HUDEP-2 (cell line): Measurements from ENCODE around the gene THSD4.

Source experiments
- DNase-seq, 76 experiments: peaks; one replicate each; lab custom pipeline; 2025; ENCODE audit not compliant: unreplicated experiment in 76 of 76; lab: John Stamatoyannopoulos, UW

The THSD4 gene

DNA sequence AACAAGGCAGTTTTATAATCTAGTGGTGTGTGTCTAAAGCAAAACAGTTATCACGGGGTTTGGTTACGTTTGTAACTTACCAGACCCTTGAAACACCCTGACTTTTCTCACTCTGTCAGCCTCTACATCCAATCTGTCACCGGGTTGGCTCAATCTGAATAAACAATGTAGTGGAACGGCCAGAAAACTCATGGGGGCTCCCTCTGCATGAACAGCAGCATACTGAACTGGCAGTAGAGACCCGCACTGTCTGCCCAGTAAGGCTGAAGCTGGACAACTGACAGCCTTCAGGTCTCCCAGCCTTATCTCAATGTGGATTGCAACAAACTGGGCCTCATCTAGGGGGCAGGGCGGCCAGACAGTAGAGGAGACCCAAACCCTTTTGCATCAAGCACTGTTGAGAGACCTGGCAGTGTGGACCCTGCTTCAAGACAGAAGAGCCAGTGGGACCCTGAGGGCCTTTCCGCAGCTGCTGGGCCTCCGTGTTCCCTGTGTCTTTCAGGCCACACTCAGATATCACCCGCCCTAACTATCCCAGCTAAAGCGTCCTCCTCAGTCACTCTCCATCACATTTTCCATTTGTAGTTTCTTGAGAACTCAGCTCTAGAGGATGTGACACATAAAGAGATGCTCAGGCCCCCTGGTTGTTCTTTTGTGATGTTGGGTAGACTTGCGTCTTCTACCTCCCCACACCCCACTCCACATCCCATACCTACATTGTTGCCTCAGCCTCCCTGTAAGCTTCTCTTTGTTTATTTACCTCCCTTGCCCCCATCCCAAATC lies 513.9 kb downstream of the THSD4 start:
- no peak for DNase-seq

DNA sequence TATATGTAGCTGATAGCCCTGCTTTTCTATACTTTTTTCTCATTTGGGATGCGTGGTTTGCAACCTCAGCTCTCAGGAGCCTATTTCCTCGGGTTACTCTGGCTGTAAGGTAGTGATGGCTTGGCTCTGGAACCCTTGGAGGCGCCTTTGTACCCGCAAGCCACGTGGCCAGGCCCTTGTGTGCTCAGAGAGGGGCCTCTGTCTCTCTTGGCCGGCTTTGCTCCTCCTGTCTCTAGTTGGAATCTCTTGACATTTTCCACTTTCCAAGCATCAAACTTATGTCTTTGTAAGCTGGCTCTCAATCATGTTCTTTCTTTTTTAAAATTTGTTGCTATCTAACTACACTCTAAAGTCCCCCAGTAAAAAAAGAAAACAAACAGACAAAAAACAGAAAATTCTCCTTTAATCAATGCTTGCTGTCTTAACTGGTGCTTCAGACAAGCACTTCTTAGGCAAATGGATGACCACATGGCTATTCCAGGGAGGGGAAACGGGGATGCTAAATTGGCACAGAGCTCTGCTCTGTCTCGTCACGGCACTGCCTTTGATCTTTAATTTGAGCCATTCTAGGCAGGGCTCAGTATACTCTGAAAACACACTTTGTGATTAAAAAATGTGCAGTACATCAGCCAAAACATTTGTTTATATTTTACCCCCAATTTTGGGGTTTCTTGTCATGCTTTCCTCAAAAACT lies 514.7 kb downstream of the THSD4 start:
- DNase-seq = no peak

DNA sequence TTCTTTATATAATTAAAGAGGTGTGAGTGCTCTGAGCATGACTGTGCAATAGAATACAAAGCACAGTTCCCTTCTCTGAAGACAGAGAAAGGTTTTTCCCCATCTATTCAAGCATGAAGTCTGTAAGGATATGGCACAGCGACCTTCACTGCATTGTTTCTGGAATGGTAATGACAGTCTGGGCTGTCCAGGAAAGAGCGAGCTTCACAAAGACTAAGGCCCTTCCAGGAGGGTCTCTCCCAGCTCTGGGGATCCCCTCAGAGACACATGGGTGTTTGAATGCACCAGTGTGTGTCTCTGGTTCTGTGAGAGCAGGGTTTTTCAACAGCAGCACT lies 515.2 kb downstream of the THSD4 start:
- DNase-seq = no peak

GRCh38 chr15:71632576-71633195 lies 517.4 kb downstream of the THSD4 start:
- no peak for DNase-seq

DNA sequence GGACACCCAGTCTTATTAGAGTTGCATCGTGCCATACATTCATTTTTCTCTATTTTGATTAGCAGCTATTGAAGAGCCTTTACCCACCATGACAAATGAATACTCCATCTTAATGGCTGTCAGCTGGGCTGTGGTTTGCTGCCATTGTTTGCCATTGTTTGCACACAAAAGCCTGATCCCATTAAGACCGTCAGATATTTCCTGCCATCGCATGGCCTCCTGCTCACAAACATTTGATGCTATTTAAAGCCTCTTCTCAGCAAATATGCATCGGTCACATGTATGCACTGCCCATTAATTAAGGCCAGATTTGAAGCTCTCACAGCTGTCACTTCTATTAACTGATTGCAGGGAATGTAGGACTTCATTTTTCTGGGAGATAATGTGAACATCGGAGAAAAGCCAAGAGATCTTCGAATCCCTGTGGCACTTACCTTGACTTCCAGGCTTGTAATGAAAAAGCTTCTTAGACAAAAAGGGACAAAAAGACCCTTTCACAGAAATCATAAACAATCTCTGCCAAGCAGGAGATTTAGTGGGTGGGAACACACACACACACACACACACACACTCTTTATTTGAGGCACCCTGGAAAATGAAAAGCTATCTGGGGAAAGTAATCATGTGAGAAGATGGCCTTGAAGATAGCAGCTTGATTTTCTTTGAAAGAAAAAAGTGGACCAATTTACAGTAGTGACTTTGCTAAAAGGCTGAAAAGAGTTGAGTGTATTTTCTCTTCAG lies 519.7 kb downstream of the THSD4 start:
- DNase-seq = no peak

GRCh38 chr15:71635735-71636134 lies 520.5 kb downstream of the THSD4 start:
- DNase-seq = no peak

GRCh38 chr15:71638876-71639275 lies 523.6 kb downstream of the THSD4 start:
- no peak for DNase-seq

DNA sequence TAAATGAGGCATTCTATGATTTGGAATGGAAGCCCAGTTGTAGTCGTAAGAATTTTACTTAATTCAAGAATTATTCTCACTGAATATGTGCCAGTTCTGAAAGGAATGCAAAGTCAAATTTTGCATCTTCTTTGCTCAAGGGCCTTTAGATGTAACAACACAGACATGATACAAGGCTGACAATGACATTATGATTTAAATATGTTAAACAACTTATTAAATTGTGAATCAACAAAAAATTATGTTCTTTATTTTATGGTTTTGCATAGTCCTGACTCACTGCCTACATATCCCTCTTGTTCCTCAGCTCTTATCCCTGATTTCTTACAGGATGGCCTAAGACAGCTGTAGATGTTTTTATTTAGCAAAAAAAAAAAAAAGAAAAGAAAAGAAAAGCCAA lies 524.2 kb downstream of the THSD4 start:
- no peak for DNase-seq

DNA sequence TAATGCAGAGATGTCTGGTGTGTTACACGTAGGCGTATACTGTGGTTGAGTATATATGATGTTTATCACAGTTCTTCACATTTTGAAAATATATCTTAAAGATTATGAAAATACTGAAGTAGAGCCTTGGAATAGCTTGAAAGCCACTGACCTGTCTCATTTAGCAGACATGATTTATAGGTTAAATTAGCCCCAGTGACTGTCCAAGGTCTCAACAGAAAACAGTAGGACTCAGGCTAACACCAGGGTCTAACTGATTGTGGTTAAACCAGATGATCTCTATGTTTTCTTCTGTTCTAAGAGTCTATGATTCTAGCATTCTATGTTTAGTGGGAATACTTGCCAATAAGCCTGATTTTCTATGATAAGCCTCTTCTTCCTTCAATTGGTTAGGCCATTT lies 528.6 kb downstream of the THSD4 start:
- DNase-seq = no peak

DNA sequence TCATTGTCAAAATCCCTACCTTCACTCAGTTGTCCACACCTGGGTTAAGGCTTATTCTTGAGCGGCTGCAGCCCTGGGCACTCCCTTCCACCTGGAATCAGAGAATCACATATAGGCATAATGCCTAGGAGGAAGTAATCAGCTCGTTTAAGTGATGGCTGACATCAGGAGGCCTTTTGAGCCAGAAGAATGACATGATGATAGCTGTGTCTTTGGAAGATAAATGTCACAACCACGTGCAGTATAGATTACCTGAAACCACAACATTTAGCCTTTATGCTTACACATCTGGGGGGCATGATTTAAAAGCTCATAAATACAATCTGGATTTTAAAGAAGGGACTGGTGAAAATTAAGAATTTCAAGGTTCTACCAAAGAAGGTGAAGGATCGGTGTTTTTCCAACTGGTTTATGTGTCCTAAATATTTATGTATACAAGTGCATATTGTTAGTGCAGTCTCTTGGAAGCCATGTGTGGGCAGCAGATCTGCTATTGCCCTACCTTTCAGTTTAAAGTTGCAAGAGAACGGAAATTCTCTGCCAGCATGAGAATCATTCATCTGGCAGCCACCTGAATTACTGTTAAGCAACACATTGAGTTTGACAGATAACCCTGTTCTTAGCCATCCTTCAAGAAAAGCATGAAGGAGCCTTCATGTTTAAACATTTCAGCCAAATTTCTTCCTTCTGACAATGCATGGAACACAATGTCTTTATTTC lies 531.7 kb downstream of the THSD4 start:
- no peak for DNase-seq

GRCh38 chr15:71647487-71647808 lies 532.2 kb downstream of the THSD4 start:
- DNase-seq = no peak

GRCh38 chr15:71648095-71648494 lies 532.8 kb downstream of the THSD4 start:
- no peak for DNase-seq

DNA sequence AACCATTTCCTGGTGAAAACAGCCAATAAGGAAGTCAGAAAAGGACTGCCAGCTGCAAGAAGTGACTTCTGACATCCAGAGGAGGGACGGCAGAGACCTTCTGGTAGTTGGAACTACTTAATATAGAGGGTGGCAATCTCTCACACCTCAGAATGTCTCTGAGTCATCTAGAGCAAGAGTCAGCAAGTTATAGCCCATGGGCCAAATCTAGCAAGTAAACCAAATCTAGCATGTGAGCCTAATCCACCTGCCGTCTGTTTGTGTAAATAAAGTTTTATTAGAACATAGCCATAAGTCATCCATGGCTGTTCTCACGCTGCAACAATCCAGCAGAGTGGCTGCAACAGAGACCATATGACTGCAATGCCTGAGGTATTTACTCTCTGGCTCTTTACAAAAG lies 534.6 kb downstream of the THSD4 start:
- no peak for DNase-seq

GRCh38 chr15:71650603-71651002 lies 535.3 kb downstream of the THSD4 start:
- no peak for DNase-seq

- DNase-seq = peak in 13 of 76 experiments; percentile 1 to 38 (median 4)
Measured at GRCh38 chr15:71651750-71652186, 536.5 kb downstream of the THSD4 start.

GRCh38 chr15:71654042-71654719 lies 538.9 kb downstream of the THSD4 start:
- DNase-seq = no peak

DNA sequence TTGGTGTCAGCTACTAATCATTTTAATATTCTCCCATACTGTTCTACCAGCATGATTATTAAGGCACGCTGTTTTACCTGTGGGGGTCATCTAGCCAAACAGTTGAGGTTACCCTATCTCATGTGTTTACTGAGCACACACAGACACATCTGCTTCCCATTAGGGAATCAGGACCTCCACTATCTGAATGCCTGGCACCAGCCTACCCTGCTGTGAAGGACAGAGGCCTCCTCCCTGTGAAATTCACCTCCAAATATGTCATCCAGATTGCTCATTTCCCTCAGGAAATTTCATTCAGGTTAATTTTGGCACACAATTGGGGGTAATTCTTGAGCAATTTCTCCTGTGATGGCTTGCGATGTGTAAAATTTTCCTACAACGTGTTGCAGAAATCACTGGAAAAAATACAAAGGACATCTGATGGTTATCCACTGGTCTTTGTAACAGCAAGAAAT lies 539.5 kb downstream of the THSD4 start:
- DNase-seq = no peak

DNA sequence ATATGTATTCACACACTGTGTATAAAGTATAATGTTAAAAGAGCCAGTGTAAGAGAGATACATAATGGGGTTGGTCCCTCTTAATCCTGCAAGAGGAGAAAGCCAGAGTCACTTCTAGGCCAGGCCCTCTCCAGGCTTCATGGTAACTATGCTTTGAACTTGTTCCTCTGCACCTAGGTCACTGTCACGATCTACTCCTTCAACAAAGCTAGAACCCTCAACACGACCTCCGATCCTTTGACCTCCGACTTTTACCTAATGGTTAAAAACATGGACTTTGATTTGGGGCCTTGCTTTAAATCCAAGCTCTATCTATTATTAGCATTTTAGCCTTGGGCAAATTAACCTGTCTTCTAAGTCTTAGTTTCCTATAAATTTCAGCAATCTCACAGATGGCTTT lies 541.2 kb downstream of the THSD4 start:
- DNase-seq = no peak

GRCh38 chr15:71657141-71657540 lies 541.9 kb downstream of the THSD4 start:
- no peak for DNase-seq

GRCh38 chr15:71658036-71658435 lies 542.8 kb downstream of the THSD4 start:
- DNase-seq = no peak
